Measurements from ENCODE around the gene SORCS2.

DNA sequence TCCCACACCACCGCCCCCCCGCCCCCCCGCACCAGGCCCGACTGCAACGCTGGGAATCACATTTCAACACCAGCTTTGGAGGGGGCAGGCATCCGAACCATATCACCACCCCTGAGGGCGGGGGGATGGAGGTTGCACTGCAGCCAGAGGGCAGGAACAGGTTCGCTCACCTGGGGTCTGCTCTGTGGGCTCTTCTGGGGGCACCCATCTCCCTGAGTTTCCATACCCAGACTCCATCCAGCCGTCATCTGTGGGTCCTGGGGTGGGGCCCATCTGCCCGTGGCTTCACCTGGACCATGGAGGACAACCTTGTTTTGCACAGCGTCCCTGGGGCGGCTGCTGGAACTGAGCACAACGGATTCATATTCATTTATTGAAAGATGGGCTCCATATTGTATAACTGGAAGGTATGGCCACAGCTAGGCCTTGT is 235.5 kb downstream of the SORCS2 start:
- TF ChIP-seq, protein P1, sequence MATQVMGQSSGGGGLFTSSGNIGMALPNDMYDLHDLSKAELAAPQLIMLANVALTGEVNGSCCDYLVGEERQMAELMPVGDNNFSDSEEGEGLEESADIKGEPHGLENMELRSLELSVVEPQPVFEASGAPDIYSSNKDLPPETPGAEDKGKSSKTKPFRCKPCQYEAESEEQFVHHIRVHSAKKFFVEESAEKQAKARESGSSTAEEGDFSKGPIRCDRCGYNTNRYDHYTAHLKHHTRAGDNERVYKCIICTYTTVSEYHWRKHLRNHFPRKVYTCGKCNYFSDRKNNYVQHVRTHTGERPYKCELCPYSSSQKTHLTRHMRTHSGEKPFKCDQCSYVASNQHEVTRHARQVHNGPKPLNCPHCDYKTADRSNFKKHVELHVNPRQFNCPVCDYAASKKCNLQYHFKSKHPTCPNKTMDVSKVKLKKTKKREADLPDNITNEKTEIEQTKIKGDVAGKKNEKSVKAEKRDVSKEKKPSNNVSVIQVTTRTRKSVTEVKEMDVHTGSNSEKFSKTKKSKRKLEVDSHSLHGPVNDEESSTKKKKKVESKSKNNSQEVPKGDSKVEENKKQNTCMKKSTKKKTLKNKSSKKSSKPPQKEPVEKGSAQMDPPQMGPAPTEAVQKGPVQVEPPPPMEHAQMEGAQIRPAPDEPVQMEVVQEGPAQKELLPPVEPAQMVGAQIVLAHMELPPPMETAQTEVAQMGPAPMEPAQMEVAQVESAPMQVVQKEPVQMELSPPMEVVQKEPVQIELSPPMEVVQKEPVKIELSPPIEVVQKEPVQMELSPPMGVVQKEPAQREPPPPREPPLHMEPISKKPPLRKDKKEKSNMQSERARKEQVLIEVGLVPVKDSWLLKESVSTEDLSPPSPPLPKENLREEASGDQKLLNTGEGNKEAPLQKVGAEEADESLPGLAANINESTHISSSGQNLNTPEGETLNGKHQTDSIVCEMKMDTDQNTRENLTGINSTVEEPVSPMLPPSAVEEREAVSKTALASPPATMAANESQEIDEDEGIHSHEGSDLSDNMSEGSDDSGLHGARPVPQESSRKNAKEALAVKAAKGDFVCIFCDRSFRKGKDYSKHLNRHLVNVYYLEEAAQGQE (IDR thresholded peaks at IDR 0.05; ENCODE audit: insufficient read depth in 1 of 2, low read depth in 2 of 2, low read length in 1 of 2): no peak
- TF ChIP-seq, protein P2, sequence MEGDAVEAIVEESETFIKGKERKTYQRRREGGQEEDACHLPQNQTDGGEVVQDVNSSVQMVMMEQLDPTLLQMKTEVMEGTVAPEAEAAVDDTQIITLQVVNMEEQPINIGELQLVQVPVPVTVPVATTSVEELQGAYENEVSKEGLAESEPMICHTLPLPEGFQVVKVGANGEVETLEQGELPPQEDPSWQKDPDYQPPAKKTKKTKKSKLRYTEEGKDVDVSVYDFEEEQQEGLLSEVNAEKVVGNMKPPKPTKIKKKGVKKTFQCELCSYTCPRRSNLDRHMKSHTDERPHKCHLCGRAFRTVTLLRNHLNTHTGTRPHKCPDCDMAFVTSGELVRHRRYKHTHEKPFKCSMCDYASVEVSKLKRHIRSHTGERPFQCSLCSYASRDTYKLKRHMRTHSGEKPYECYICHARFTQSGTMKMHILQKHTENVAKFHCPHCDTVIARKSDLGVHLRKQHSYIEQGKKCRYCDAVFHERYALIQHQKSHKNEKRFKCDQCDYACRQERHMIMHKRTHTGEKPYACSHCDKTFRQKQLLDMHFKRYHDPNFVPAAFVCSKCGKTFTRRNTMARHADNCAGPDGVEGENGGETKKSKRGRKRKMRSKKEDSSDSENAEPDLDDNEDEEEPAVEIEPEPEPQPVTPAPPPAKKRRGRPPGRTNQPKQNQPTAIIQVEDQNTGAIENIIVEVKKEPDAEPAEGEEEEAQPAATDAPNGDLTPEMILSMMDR (IDR thresholded peaks at IDR 0.05): no peak
- TF ChIP-seq POLR2AphosphoS5 (IDR thresholded peaks at IDR 0.05; ENCODE audit: low read depth, low read length) (no peak), SIN3A (IDR thresholded peaks at IDR 0.05; ENCODE audit: borderline replicate concordance, insufficient read depth, low read depth, low read length) (no peak)

Data from Panc1 (cell line).